ENCODE data around the gene LEMD1. TPM values are rescaled to one million over a fixed set of nuclear protein-coding genes. Genes with fewer than 3 reads are reported as not detected.

Gene LEMD1
- total RNA-seq, 1 donor from 2014 or later: not detected

DNA sequence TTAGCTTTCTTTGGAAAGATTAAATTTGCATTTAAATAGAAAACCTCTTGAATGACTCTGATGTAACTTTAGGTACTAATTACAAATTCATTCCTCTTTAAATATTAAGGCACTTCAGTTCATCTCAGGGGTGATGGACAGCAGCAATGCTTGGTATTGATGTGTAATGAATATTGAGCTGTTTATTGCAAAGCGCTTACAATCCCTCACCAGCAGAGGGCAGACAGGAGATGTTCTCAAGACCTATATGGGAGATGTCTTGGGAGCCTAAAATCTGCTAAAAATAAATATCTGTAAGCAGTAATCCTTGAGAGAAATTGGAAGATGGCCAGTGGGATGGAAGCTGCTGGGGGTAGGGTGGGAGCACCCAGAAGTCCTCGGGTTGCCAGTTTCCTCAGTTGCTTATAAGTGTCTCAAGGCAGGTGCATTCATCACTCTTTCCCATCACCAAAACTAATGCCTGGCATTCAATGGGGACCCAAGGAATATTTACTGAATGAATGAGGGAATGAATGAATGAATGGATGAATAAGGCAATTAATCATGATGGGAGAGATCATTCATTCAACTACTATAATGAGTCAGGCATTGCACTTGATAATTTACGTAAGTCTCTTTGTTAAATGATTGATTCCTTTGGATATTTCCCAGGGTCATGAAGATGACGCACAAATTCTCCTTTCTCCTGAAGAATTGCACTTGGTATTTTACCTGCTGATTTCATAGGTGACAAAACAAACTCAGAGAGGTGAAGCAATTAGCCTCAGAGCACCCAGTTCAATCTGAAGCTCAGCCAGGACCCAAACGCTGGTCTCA is 67.4 kb downstream of the LEMD1 start:
- no peaks in the 10 kb centered on the region for H3K36me3 Mint-ChIP-seq (ENCODE audit: low read depth)
- H3K27ac Mint-ChIP-seq (ENCODE audit: unreplicated experiment): no peak overlapping the region
- no peaks in the 10 kb centered on the region for H3K9me3 Mint-ChIP-seq (ENCODE audit: low read depth)
- H3K4me3 Mint-ChIP-seq (ENCODE audit: unreplicated experiment): no peak overlapping the region
- peaks cover 15% of the 10 kb centered on the region for H3K4me1 Mint-ChIP-seq (ENCODE audit: low read depth)
- no peaks in the 10 kb centered on the region for H3K27me3 Mint-ChIP-seq (ENCODE audit: low read depth)
- no peak for DNase-seq (ENCODE audit: low spot score)
- TF ChIP-seq, protein P1, sequence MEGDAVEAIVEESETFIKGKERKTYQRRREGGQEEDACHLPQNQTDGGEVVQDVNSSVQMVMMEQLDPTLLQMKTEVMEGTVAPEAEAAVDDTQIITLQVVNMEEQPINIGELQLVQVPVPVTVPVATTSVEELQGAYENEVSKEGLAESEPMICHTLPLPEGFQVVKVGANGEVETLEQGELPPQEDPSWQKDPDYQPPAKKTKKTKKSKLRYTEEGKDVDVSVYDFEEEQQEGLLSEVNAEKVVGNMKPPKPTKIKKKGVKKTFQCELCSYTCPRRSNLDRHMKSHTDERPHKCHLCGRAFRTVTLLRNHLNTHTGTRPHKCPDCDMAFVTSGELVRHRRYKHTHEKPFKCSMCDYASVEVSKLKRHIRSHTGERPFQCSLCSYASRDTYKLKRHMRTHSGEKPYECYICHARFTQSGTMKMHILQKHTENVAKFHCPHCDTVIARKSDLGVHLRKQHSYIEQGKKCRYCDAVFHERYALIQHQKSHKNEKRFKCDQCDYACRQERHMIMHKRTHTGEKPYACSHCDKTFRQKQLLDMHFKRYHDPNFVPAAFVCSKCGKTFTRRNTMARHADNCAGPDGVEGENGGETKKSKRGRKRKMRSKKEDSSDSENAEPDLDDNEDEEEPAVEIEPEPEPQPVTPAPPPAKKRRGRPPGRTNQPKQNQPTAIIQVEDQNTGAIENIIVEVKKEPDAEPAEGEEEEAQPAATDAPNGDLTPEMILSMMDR (IDR thresholded peaks at IDR 0.05): peak; percentile 94

DNA sequence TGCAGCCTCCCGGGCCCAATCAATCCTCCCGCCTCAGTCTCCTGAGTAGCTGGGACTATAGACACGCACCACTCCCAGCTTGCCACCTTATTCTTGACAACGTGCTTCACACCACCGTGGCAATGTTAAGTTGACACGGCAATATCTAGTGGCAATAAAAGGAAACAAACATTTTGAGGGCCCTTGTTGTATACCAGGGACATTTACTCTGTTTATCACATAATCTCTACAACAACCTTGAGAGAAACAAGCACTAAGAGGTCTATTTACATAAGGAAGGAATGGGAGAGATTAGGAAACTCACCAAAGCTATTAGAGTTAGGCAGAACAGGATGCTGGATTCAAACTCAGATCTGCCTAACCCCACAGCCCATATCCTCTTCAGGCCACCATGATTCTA is 68.2 kb downstream of the LEMD1 start:
- Mint-ChIP-seq H3K4me1 (ENCODE audit: low read depth) (peaks cover 15% of the 10 kb centered on the region), H3K27me3 (ENCODE audit: low read depth) (no peaks in the 10 kb centered on the region), H3K27ac (ENCODE audit: unreplicated experiment) (no peak overlapping the region), H3K4me3 (ENCODE audit: unreplicated experiment) (no peak overlapping the region), H3K36me3 (ENCODE audit: low read depth) (no peaks in the 10 kb centered on the region), H3K9me3 (ENCODE audit: low read depth) (no peaks in the 10 kb centered on the region)
- DNase-seq (ENCODE audit: low spot score): no peak
- TF ChIP-seq, protein P1 (IDR thresholded peaks at IDR 0.05): no peak

DNA sequence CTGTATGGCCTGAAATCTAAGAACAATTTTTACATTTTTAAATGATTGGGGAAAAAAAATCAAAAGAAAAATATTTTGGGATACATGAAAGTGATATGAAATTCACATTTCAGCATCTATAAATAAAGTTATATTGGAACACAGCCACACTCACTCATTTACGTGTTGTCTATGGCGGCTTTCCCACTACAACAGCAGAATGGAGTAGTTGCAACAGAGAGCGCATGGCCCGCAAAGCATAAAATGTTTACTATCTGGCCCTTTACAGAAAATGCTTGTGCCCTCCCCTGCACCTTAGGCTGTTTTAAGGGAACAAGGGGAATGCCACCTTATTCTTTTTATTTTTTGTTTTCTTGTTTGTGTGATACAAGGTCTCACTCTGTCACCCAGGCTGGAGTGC is 68.7 kb downstream of the LEMD1 start:
- peaks cover 15% of the 10 kb centered on the region for H3K4me1 Mint-ChIP-seq (ENCODE audit: low read depth)
- TF ChIP-seq, protein P1 (IDR thresholded peaks at IDR 0.05): no peak
- no peaks in the 10 kb centered on the region for H3K27me3 Mint-ChIP-seq (ENCODE audit: low read depth)
- no peak for DNase-seq (ENCODE audit: low spot score)
- H3K4me3 Mint-ChIP-seq (ENCODE audit: unreplicated experiment): no peak overlapping the region
- H3K27ac Mint-ChIP-seq (ENCODE audit: unreplicated experiment): no peak overlapping the region
- no peaks in the 10 kb centered on the region for H3K36me3 Mint-ChIP-seq (ENCODE audit: low read depth)
- H3K9me3 Mint-ChIP-seq (ENCODE audit: low read depth): no peaks in the 10 kb centered on the region

DNA sequence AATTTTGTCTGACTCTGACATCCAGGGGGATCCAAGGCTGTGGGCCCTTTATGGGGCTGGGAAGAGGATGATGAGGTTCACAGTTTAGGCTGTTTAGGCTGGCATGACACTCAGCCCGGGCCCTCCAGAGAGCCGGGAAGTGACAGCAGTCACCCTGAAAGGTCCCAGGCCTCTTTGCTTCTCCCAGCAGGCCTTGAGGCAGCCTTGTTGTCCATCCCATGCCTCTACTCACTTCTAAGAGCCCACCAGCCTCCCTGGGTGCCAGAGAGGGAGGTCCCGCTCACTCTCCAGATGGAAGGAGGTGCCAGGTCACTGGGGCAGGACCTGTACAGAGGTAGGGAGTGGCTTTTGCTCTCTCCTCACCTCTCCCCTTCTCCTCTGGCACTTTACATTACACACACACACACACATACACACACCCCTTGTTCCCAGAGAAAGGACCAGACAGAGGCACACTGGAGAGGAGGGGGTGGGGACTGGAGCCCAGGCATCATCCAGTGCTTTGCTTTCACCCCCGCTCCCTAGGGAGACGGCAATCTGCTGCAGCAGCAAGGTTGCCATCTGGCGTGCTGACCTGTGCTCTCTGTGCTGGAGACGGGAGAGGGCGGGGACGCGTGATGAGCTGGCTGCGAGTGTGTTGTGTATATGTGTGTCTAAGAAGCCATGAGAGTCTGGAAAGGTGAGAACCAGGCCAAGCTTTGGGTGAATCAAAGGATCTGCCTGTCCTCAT is 69.7 kb downstream of the LEMD1 start:
- Mint-ChIP-seq H3K4me3 (ENCODE audit: unreplicated experiment) (no peak overlapping the region), H3K27me3 (ENCODE audit: low read depth) (no peaks in the 10 kb centered on the region), H3K27ac (ENCODE audit: unreplicated experiment) (no peak overlapping the region), H3K36me3 (ENCODE audit: low read depth) (no peaks in the 10 kb centered on the region), H3K4me1 (ENCODE audit: low read depth) (peaks cover 15% of the 10 kb centered on the region), H3K9me3 (ENCODE audit: low read depth) (no peaks in the 10 kb centered on the region)
- TF ChIP-seq, protein P1 (IDR thresholded peaks at IDR 0.05): no peak
- no peak for DNase-seq (ENCODE audit: low spot score)

DNA sequence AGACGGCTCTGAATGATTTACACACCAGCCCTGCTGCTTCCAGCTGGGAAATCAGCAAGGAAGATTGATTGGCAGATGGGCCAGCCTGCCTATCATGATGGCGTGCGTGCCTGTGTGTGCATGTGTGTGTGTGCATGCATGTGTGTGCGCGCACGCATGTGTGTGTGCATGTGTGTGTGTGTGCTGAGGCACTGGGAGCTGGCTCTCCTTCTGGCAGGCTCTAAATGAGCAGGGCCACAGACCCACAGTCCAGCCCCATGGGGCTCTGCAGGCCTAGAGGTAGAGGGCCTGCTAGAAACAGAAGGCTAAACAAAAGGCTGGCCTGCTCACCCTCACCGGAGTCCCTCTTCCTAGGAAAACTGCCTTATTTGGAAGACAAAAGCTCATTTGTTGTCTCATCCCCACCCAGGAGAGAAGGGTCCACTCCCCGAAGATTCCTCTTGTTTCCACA is 71.1 kb downstream of the LEMD1 start:
- no peak for DNase-seq (ENCODE audit: low spot score)
- no peak overlapping the region for H3K4me3 Mint-ChIP-seq (ENCODE audit: unreplicated experiment)
- no peak overlapping the region for H3K27ac Mint-ChIP-seq (ENCODE audit: unreplicated experiment)
- H3K36me3 Mint-ChIP-seq (ENCODE audit: low read depth): no peaks in the 10 kb centered on the region
- TF ChIP-seq, protein P1 (IDR thresholded peaks at IDR 0.05): no peak
- H3K27me3 Mint-ChIP-seq (ENCODE audit: low read depth): peaks cover 2% of the 10 kb centered on the region
- peaks cover 18% of the 10 kb centered on the region for H3K4me1 Mint-ChIP-seq (ENCODE audit: low read depth)
- H3K9me3 Mint-ChIP-seq (ENCODE audit: low read depth): no peaks in the 10 kb centered on the region

Data from chondrocyte (in vitro differentiated cells).